ENCODE measurements around the gene TBL1XR1.

- TF ChIP-seq POLR2A (IDR thresholded peaks at IDR 0.05) (no peak), CTCF (IDR thresholded peaks at IDR 0.05) (no peak)
Measured at GRCh38 chr3:177037241-177037640, 160.0 kb downstream of the TBL1XR1 start.
